K562 (cell line): ENCODE data around the gene DYRK1A. TPM values are rescaled to one million over a fixed set of nuclear protein-coding genes. Genes with fewer than 3 reads are reported as not detected.
A peak's percentile ranks its signal among the peaks of the same experiment; 100 is the strongest.

Experiments used
- ATAC-seq: fragments of 200-7000 bp; cut with Tn5 transposase; 3 replicates; pipeline ENCODE4 v1.9.1; 2020; ENCODE audit warnings: moderate library complexity
- BruUV-seq: library from RNA; stranded (reverse); fragments of 400-500 nt; replicated peaks from 2 replicates; lab custom pipeline; 2021; lab: Mats Ljungman, UMichigan
- CTCF ChIA-PET: fragments of 300-600 bp; formaldehyde crosslinking; extraction: SDS; loops from one replicate; lab custom pipeline; 2021; ENCODE audit warnings: low intra/inter-chr PET ratio; lab: Yijun Ruan, JAX
- POLR2A ChIA-PET: fragments of 300-600, 350-650 bp; sonication (Branson Sonifier 250); formaldehyde crosslinking; extraction: SDS; loops from one replicate; lab custom pipeline; 2021; ENCODE audit warnings: antibody characterized with exemption, inconsistent platforms; lab: Yijun Ruan, JAX
- DNase-seq, 4 experiments: peaks; one replicate each; pipeline versions ENCODE4 v3.0.0 to v3.0.0-alpha.2; 2011 to 2018; ENCODE audit warnings: low spot score in 3 of 4, mixed read lengths in 3 of 4; ENCODE audit errors: extremely low read depth in 1 of 4
- FAIRE-seq: peaks from 2 replicates; lab custom pipeline; 2011; peaks lifted over from hg19 to GRCh38; lab: Jason Lieb, UNC
- H2AFZ ChIP-seq: 2 replicates; pipeline ENCODE4 v1.6.0; 2011; ENCODE audit warnings: low read depth, low read length, control low read depth, inconsistent platforms
- H3K27ac ChIP-seq: fragments of 200-600 bp; 3 replicates; pipeline ENCODE4 v1.8.0; 2011; ENCODE audit warnings: low read depth, mild to moderate bottlenecking, control low read depth, inconsistent platforms, low read length, moderate library complexity, mixed read lengths; ENCODE audit errors: extremely low read depth
- H3K27me3 ChIP-seq, 2 experiments: fragments of 300-600 bp in 1 of 2; 2 replicates in 1 of 2; 3 replicates in 1 of 2; pipeline versions ENCODE4 v1.6.0 to v1.8.0; 2011; ENCODE audit warnings: inconsistent platforms in 2 of 2, low read length in 2 of 2, mild to moderate bottlenecking in 1 of 2, mixed read lengths in 1 of 2, moderate library complexity in 1 of 2; ENCODE audit not compliant: control insufficient read depth in 2 of 2, insufficient read depth in 2 of 2
- H3K36me3 ChIP-seq: fragments of 300-600 bp; 3 replicates; pipeline ENCODE4 v1.8.0; 2011; ENCODE audit warnings: mild to moderate bottlenecking, low read length, inconsistent platforms; ENCODE audit not compliant: control insufficient read depth, insufficient read depth
- H3K4me1 ChIP-seq, 2 experiments: fragments of 200-600 bp in 1 of 2; replicated peaks in 1 of 2; 2 replicates in 1 of 2; 3 replicates in 1 of 2; pipeline versions ENCODE4 v1.5.1 to v1.8.0; 2011; ENCODE audit warnings: inconsistent platforms in 2 of 2, low read length in 2 of 2, mild to moderate bottlenecking in 1 of 2, mixed read lengths in 1 of 2, moderate library complexity in 1 of 2; ENCODE audit not compliant: control insufficient read depth in 2 of 2, insufficient read depth in 2 of 2
- H3K4me2 ChIP-seq: 2 replicates; pipeline ENCODE4 v1.6.1; 2011; ENCODE audit warnings: low read length, control low read depth, inconsistent platforms, mixed read lengths; ENCODE audit not compliant: insufficient read depth
- H3K4me3 ChIP-seq: fragments of 200-600 bp; sonication (generic), shearing (Covaris generic); 2 replicates; pipeline ENCODE4 v1.5.1; 2016; ENCODE audit warnings: control low read depth, inconsistent platforms
- H3K79me2 ChIP-seq: fragments of 200-600 bp; 3 replicates; pipeline ENCODE4 v1.8.0; 2011; ENCODE audit warnings: low read length, inconsistent platforms; ENCODE audit not compliant: control insufficient read depth, insufficient read depth
- H3K9ac ChIP-seq, 2 experiments: 2 replicates each; pipeline versions ENCODE4 v1.6.0 to v1.6.1; 2011; ENCODE audit warnings: low read depth in 2 of 2, low read length in 2 of 2, control low read depth in 1 of 2, inconsistent platforms in 1 of 2, mild to moderate bottlenecking in 1 of 2, mixed read lengths in 1 of 2; ENCODE audit not compliant: insufficient read depth in 1 of 2
- H3K9me1 ChIP-seq: one replicate; pipeline ENCODE4 v1.6.0; 2011; ENCODE audit warnings: inconsistent platforms, mild to moderate bottlenecking, low read length, moderate library complexity; ENCODE audit not compliant: control insufficient read depth, insufficient read depth
- H3K9me3 ChIP-seq: replicated peaks from 2 replicates; pipeline ENCODE4 v1.5.1; 2011; ENCODE audit warnings: low read depth, low read length, inconsistent platforms; ENCODE audit not compliant: control insufficient read depth, insufficient read depth
- H4K20me1 ChIP-seq: replicated peaks from 2 replicates; pipeline ENCODE4 v1.6.1; 2011; ENCODE audit warnings: low read length, inconsistent platforms, mixed read lengths; ENCODE audit not compliant: control insufficient read depth, insufficient read depth
- ARID1B ChIP-seq: fragments of 450-650 bp; IDR thresholded peaks from 2 replicates; pipeline ENCODE4 v1.6.1; 2016; ENCODE audit warnings: antibody characterized with exemption, mild to moderate bottlenecking, inconsistent platforms
- CC2D1A ChIP-seq: fragments of 450-650 bp; IDR thresholded peaks from 2 replicates; pipeline ENCODE4 v1.6.1; 2017; ENCODE audit warnings: mild to moderate bottlenecking
- CREBBP ChIP-seq: IDR thresholded peaks from one replicate; pipeline ENCODE4 v1.6.1; 2012; ENCODE audit warnings: low read depth, mild to moderate bottlenecking, control low read depth, inconsistent platforms, low read length
- KLF13 ChIP-seq: fragments of 450-650 bp; IDR thresholded peaks from 2 replicates; pipeline ENCODE4 v1.6.1; 2016; ENCODE audit warnings: missing genetic modification characterization, low read depth, mild to moderate bottlenecking, missing compliant biosample characterization, moderate library complexity, borderline replicate concordance
- NCOA4 ChIP-seq: fragments of 450-650 bp; IDR thresholded peaks from 2 replicates; pipeline ENCODE4 v1.6.1; 2018; ENCODE audit warnings: mild to moderate bottlenecking; ENCODE audit not compliant: partially characterized antibody
- NELFE ChIP-seq: IDR thresholded peaks from 2 replicates; pipeline ENCODE4 v1.6.1; 2011; ENCODE audit warnings: mild to moderate bottlenecking; ENCODE audit not compliant: insufficient read depth, insufficient read length
- NFRKB ChIP-seq: fragments of 450-650 bp; IDR thresholded peaks from 2 replicates; pipeline ENCODE4 v1.6.1; 2016; ENCODE audit warnings: low read depth
- POLR2H ChIP-seq: IDR thresholded peaks from 2 replicates; pipeline ENCODE4 v1.6.1; 2016; ENCODE audit warnings: missing genetic modification characterization, low read depth, mild to moderate bottlenecking, control low read depth, missing compliant biosample characterization, moderate library complexity
- ZNF507 ChIP-seq: conservative IDR thresholded peaks from 2 replicates; pipeline ENCODE4 v1.6.1; 2017; ENCODE audit warnings: missing genetic modification characterization, missing compliant biosample characterization
- ZNF696 ChIP-seq: fragments of 250-450 bp; sonication (Bioruptor Pico); conservative IDR thresholded peaks from 2 replicates; pipeline ENCODE4 v1.4.0; 2020; ENCODE audit warnings: mild to moderate bottlenecking, moderate library complexity
- WGBS: fragments of 100-300 bp; shearing (Covaris generic); methylation state at CpG from one replicate; pipeline ENCODE4 v1.1.6; 2016; ENCODE audit warnings: low coverage, mixed read lengths; ENCODE audit not compliant: insufficient coverage; ENCODE audit errors: missing lambda C conversion rate; 5-methylcytosine and 5-hydroxymethylcytosine counted together
- in situ Hi-C: fragments of 300-500 bp; cut with MboI; formaldehyde crosslinking; loops from 4 replicates; pipeline ENCODE4 v1.15.0; 2018; ENCODE audit warnings: inconsistent platforms, mixed read lengths
- intact Hi-C: fragments of 100-400 bp; cut with micrococcal nuclease; formaldehyde crosslinking; loops from 2 replicates; pipeline ENCODE4 v1.14.2; 2022
- polyA plus RNA-seq, 8 experiments: library from polyadenylated mRNA; depleted of rRNA in 4 of 8; stranded (reverse) in 5 of 8; unstranded in 3 of 8; fragments of >200 nt; fragmentation: Nextera tagmentation in 2 of 8; fragmentation: Illumina TruSeq in 1 of 8; extraction: Ambion mirVana in 2 of 8; extraction: Trizol in 1 of 8; gene quantifications; 2 replicates each; pipeline versions ENCODE4 v1.2.1 to v1.2.3, GENCODE V29; 2011 to 2014; ENCODE audit warnings: inconsistent platforms in 1 of 8, missing spikeins in 1 of 8
- total RNA-seq, 7 experiments: library from RNA; depleted of rRNA in 6 of 7; stranded (reverse); fragments of >200 nt in 6 of 7; fragmentation: Illumina TruSeq in 2 of 7; extraction: Trizol in 2 of 7; gene quantifications; 2 replicates each; pipeline versions ENCODE4 v1.2.1 to v1.2.3, GENCODE V29; 2011 to 2021; ENCODE audit warnings: low replicate concordance in 1 of 7
- TF ChIP-seq, protein P1 (sequence below): fragments of 450-650 bp; IDR thresholded peaks from 2 replicates; pipeline ENCODE4 v1.6.1; 2016; ENCODE audit warnings: low read depth

Gene DYRK1A
- total and polyA plus RNA-seq, 9 of the 15 experiments (the other 6 are each of a cell fraction or from before 2014, with no cell fraction given) = 3.7 to 64.8 (median 42.3) TPM

DNA sequence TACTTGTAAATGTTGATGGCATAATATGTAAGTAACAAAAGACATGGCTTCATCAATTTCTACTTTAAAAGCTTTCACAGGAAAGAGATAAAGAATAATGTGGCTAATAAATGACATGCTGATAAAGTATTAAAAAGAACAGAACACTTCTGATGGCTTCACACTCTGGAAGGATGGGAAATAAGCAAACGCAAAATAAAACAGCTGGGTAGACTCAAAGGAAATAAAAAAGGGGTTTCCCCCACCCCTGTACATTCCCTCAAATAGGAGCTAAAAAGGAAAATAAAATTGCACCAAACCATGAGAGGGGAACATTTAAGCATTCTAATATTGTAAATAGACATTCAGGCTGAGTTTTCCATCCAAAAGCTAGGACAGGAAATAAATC, 27.0 kb upstream of the DYRK1A start:
- ChIA-PET POLR2A (interaction anchor here (0.6 to 2.6 kb wide), 5 partner anchors 8 to 85 kb away, joined by 3 to 15 read pairs (median 3); no protein-coding TSS in a partner anchor), CTCF (no interaction called here)
- H3K27me3 ChIP-seq = no peaks in the 10 kb centered on the region
- no peaks in the 10 kb centered on the region for H4K20me1 ChIP-seq
- no peak for FAIRE-seq
- intact Hi-C loops = no loop called here
- H3K4me3 ChIP-seq = no peak overlapping the region
- in situ Hi-C loops = no loop called here
- H3K79me2 ChIP-seq = no peaks in the 10 kb centered on the region
- 0 out of 2 replicates have a peak, but pooled peaks cover 3% of the 10 kb centered on the region for H3K9me3 ChIP-seq
- 50% methylated on average over 1 of the region's 1 CpG for WGBS
- peak overlapping the region; percentile 82; the same call in 2 of the 3 replicates for H3K27ac ChIP-seq
- BruUV-seq = no TSS peak
- no peaks in the 10 kb centered on the region for H3K9me1 ChIP-seq
- no peak for DNase-seq
- H3K4me2 ChIP-seq = no peak overlapping the region
- peak overlapping the region in 1 of 2 experiments; percentile 57; a peak in 2 of 4 replicates for H3K9ac ChIP-seq
- no peak for ATAC-seq
- peaks cover 0 to 19% of the 10 kb centered on the region in 2 experiments; a peak in 4 of 5 replicates for H3K4me1 ChIP-seq
- no peaks in the 10 kb centered on the region for H3K36me3 ChIP-seq
- H2AFZ ChIP-seq = peak overlapping the region; percentile 92
- TF ChIP-seq, protein P1, sequence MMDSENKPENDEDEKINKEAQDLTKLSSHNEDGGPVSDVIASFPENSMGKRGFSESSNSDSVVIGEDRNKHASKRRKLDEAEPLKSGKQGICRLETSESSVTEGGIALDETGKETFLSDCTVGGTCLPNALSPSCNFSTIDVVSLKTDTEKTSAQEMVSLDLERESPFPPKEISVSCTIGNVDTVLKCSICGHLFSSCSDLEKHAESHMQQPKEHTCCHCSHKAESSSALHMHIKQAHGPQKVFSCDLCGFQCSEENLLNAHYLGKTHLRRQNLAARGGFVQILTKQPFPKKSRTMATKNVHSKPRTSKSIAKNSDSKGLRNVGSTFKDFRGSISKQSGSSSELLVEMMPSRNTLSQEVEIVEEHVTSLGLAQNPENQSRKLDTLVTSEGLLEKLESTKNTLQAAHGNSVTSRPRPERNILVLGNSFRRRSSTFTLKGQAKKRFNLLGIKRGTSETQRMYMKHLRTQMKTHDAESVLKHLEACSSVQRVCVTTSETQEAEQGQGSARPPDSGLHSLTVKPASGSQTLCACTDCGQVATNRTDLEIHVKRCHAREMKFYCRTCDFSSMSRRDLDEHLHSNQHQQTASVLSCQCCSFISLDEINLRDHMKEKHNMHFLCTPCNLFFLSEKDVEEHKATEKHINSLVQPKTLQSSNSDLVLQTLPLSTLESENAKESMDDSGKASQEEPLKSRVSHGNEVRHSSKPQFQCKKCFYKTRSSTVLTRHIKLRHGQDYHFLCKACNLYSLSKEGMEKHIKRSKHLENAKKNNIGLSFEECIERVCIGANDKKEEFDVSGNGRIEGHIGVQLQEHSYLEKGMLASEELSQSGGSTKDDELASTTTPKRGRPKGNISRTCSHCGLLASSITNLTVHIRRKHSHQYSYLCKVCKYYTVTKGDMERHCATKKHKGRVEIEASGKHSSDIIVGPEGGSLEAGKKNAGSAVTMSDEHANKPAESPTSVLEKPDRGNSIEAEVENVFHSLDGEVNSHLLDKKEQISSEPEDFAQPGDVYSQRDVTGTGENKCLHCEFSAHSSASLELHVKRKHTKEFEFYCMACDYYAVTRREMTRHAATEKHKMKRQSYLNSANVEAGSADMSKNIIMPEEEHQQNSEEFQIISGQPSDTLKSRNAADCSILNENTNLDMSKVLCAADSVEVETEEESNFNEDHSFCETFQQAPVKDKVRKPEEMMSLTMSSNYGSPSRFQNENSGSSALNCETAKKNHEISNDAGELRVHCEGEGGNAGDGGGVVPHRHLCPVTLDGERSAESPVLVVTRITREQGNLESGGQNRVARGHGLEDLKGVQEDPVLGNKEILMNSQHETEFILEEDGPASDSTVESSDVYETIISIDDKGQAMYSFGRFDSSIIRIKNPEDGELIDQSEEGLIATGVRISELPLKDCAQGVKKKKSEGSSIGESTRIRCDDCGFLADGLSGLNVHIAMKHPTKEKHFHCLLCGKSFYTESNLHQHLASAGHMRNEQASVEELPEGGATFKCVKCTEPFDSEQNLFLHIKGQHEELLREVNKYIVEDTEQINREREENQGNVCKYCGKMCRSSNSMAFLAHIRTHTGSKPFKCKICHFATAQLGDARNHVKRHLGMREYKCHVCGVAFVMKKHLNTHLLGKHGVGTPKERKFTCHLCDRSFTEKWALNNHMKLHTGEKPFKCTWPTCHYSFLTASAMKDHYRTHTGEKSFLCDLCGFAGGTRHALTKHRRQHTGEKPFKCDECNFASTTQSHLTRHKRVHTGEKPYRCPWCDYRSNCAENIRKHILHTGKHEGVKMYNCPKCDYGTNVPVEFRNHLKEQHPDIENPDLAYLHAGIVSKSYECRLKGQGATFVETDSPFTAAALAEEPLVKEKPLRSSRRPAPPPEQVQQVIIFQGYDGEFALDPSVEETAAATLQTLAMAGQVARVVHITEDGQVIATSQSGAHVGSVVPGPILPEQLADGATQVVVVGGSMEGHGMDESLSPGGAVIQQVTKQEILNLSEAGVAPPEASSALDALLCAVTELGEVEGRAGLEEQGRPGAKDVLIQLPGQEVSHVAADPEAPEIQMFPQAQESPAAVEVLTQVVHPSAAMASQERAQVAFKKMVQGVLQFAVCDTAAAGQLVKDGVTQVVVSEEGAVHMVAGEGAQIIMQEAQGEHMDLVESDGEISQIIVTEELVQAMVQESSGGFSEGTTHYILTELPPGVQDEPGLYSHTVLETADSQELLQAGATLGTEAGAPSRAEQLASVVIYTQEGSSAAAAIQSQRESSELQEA = 0 out of 2 replicates have a peak, but pooled peaks have one; percentile 36
- TF ChIP-seq POLR2H (0 out of 2 replicates have a peak, but pooled peaks have one; percentile 17), ARID1B (no peak), ZNF507 (tag) (0 out of 2 replicates have a peak, but pooled peaks have one; percentile 16), CC2D1A (no peak), NCOA4 (no peak), CREBBP (no peak), NFRKB (0 out of 2 replicates have a peak, but pooled peaks have one; percentile 11), KLF13 (tag) (no peak), NELFE (no peak), ZNF696 (CRISPR knock-in tag) (no peak)
